B cell (primary cell): ENCODE results near the gene IFT52.

Experiments
- EZH2 ChIP-seq: IDR thresholded peaks from 2 replicates; pipeline ENCODE4 v1.6.1; 2012; ENCODE audit warnings: borderline replicate concordance, low read depth, mild to moderate bottlenecking, moderate library complexity, low read length; ENCODE audit not compliant: insufficient read depth, poor library complexity, severe bottlenecking
- TF ChIP-seq, protein P1 (sequence below): fragments of 200-600 bp; IDR thresholded peaks from one replicate; pipeline ENCODE4 v1.8.0; 2022; ENCODE audit warnings: antibody characterized with exemption, mild to moderate bottlenecking

DNA sequence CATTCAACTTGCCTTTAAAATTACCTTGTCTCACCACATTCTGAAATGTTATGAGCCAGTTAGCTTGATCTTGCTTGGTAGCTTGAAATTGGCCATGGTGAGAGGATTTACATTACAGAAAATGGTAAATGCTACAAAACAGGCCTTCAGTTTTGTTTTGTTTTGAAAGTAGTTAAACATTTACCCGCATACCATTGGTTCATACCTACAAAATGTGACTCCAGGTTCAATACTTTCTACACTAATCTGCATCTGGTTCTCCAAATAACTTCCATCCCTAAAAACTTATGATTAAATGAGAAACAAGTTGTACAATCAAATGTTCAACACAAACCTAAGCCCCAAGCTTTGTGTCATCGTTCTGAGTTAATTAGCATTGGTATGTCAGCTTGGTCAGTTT is 45.7 kb downstream of the IFT52 start:
- TF ChIP-seq, protein P1, sequence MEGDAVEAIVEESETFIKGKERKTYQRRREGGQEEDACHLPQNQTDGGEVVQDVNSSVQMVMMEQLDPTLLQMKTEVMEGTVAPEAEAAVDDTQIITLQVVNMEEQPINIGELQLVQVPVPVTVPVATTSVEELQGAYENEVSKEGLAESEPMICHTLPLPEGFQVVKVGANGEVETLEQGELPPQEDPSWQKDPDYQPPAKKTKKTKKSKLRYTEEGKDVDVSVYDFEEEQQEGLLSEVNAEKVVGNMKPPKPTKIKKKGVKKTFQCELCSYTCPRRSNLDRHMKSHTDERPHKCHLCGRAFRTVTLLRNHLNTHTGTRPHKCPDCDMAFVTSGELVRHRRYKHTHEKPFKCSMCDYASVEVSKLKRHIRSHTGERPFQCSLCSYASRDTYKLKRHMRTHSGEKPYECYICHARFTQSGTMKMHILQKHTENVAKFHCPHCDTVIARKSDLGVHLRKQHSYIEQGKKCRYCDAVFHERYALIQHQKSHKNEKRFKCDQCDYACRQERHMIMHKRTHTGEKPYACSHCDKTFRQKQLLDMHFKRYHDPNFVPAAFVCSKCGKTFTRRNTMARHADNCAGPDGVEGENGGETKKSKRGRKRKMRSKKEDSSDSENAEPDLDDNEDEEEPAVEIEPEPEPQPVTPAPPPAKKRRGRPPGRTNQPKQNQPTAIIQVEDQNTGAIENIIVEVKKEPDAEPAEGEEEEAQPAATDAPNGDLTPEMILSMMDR, result no peak
- no peak for TF ChIP-seq EZH2
